ENCODE data around the gene SIRPA.

GRCh38 chr20:1940581-1940980 is 45.4 kb downstream of the SIRPA start:
- no peak for TF ChIP-seq EZH2 (IDR thresholded peaks at IDR 0.05)
- TF ChIP-seq POLR2AphosphoS5 (IDR thresholded peaks at IDR 0.05; ENCODE audit: borderline replicate concordance, low read depth, low read length), result no peak
